ENCODE measurements around the gene INCENP.

INCENP gene

GRCh38 chr11:62124186-62125113 is 639 bp downstream of the INCENP start:
- peak; percentile 27 for DNase-seq

GRCh38 chr11:62125316-62125715 is 1.5 kb downstream of the INCENP start:
- no peak for DNase-seq

GRCh38 chr11:62125881-62126280 is 2.1 kb downstream of the INCENP start:
- no peak for DNase-seq

- no peak for DNase-seq
These were observed 3.6 kb downstream of the INCENP start for GRCh38 chr11:62127426-62127825.

- no peak for DNase-seq
These were observed 4.3 kb downstream of the INCENP start for GRCh38 chr11:62127941-62128770.

GRCh38 chr11:62128835-62129234 is 5.0 kb downstream of the INCENP start:
- no peak for DNase-seq

GRCh38 chr11:62129590-62130282 is 5.9 kb downstream of the INCENP start:
- DNase-seq: no peak

GRCh38 chr11:62130283-62131169 is 6.7 kb downstream of the INCENP start:
- no peak for DNase-seq

- no peak for DNase-seq
These were observed 7.3 kb downstream of the INCENP start for GRCh38 chr11:62131170-62131464.

GRCh38 chr11:62132191-62132590 is 8.4 kb downstream of the INCENP start:
- no peak for DNase-seq

GRCh38 chr11:62132689-62133293 is 9.0 kb downstream of the INCENP start:
- no peak for DNase-seq

GRCh38 chr11:62133328-62134065 is 9.7 kb downstream of the INCENP start:
- DNase-seq: no peak

GRCh38 chr11:62137276-62137861 is 13.6 kb downstream of the INCENP start:
- no peak for DNase-seq

- no peak for DNase-seq
These were observed 14.2 kb downstream of the INCENP start for GRCh38 chr11:62137881-62138629.

GRCh38 chr11:62138630-62139425 is 15.0 kb downstream of the INCENP start:
- no peak for DNase-seq

GRCh38 chr11:62139526-62140303 is 15.9 kb downstream of the INCENP start:
- no peak for DNase-seq

- DNase-seq: no peak
These were observed 16.7 kb downstream of the INCENP start for GRCh38 chr11:62140304-62141110.

Measured in fibroblast of upper back skin (primary cell).